ENCODE data around the gene PTCH2.

PTCH2 gene

DNA sequence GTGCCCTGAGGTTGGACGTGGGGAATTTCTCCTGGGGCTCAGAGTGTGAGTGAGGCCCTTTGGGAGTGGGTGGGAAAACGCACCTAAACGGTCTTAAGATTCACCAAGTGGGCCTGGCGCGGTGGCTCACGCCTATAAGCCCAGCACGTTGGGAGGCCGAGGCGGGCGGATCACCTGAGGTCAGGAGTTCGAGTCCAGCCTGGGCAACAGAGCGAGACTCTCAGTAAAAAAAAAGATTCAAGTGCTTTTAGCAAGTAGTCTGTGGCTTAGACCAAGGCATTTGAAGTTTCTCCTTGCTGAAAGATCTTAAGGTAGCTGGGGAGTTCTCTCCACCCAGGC, 66.4 kb downstream of the PTCH2 start:
- ATAC-seq (no peak), DNase-seq (no peak)
- Mint-ChIP-seq H3K36me3 (ENCODE audit: low read depth) (peaks cover 68% of the 10 kb centered on the region), H3K4me1 (peaks cover 36% of the 10 kb centered on the region), H3K4me3 (peak overlapping the region; percentile 94), H3K27me3 (no peaks in the 10 kb centered on the region), H3K27ac (peak overlapping the region; percentile 95), H3K9me3 (no peaks in the 10 kb centered on the region)

- Mint-ChIP-seq H3K4me3 (peak overlapping the region; percentile 94), H3K27me3 (no peaks in the 10 kb centered on the region), H3K27ac (peak overlapping the region; percentile 95), H3K9me3 (no peaks in the 10 kb centered on the region), H3K36me3 (ENCODE audit: low read depth) (peaks cover 62% of the 10 kb centered on the region), H3K4me1 (peaks cover 36% of the 10 kb centered on the region)
- DNase-seq, result peak; percentile 46
- no peak for ATAC-seq
Measured at GRCh38 chr1:44775930-44776729, 66.9 kb downstream of the PTCH2 start.

GRCh38 chr1:44775078-44775929, 67.7 kb downstream of the PTCH2 start, which contains the start of gene RPS8:
TSS of gene RPS8 (plus strand) at chr1:44775540. CDS start at chr1:44775597, 57 bp downstream.
- peaks cover 54% of the 10 kb centered on the region for H3K36me3 Mint-ChIP-seq (ENCODE audit: low read depth)
- H3K4me1 Mint-ChIP-seq, result peaks cover 31% of the 10 kb centered on the region
- no peaks in the 10 kb centered on the region for H3K27me3 Mint-ChIP-seq
- DNase-seq (peak; percentile 91), ATAC-seq (peak; percentile 71)
- no peaks in the 10 kb centered on the region for H3K9me3 Mint-ChIP-seq
- peak within 1 kb of the TSS; percentile 94 for H3K4me3 Mint-ChIP-seq
- peak within 1 kb of the TSS; percentile 95 for H3K27ac Mint-ChIP-seq

Measured in activated naive CD8-positive, alpha-beta T cell treated with anti-CD3 and anti-CD28 coated beads, Interleukin-2, amount 50 U/mL, for 24 hours (primary cell).